ENCODE measurements around the gene ERBB4.

GRCh38 chr2:211766689-211767088 is 771.9 kb downstream of the ERBB4 start:
- TF ChIP-seq POLR2A (IDR thresholded peaks at IDR 0.05; ENCODE audit: low read depth, low read length), result no peak
- no peak for TF ChIP-seq POLR2AphosphoS5 (IDR thresholded peaks at IDR 0.05; ENCODE audit: low read depth, low read length)
- TF ChIP-seq TAF1 (IDR thresholded peaks at IDR 0.05; ENCODE audit: low read depth, low read length), result no peak

Data from GM12891 (cell line).